ENCODE results near the gene TRAPPC12. TPM values are rescaled to one million over a fixed set of nuclear protein-coding genes. Genes with fewer than 3 reads are reported as not detected.

The TRAPPC12 gene
- polyA plus RNA-seq, 1 donor from 2014 or later: 76.2 TPM

DNA sequence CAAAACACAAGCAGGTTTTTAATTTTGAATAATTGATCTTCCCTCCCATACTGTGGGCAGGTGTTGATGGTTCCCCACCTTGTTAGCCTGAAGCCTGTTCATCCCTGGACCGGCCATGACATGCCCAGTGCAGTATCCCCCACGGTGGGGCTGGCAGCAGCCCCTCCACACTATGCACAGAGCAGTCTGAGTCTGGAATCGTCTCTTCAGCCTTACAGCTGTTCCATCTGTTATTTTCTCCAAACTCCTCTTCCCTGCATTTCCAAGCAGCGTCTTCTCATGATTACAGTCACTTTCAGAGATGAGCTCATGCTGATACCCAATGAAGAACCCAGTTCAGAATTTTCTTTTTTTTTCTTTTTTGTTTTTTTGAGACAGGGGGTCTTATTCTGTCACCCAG lies 71.7 kb downstream of the TRAPPC12 start:
- Histone ChIP-seq H3K9ac (ENCODE audit: low read length) (no peak overlapping the region), H3K4me2 (ENCODE audit: low read length) (no peak overlapping the region), H3K27ac (ENCODE audit: low read length) (no peak overlapping the region), H3K27me3 (ENCODE audit: insufficient read depth, low read depth, low read length) (no peaks in the 10 kb centered on the region), H4K20me1 (ENCODE audit: insufficient read depth) (no peaks in the 10 kb centered on the region), H3K4me3 (ENCODE audit: low read length) (no peak overlapping the region), H3K9me3 (ENCODE audit: low read length) (no peaks in the 10 kb centered on the region), H3K9me2 (ENCODE audit: insufficient read depth, low read length) (no peaks in the 10 kb centered on the region), H2AFZ (ENCODE audit: low read depth, low read length) (no peak overlapping the region), H3K36me3 (ENCODE audit: insufficient read depth, low read length) (peaks cover 2% of the 10 kb centered on the region), H3K79me2 (replicated peaks; ENCODE audit: insufficient read depth, low read length) (no peaks in the 10 kb centered on the region), H3F3A (ENCODE audit: insufficient read depth, low read length, poor library complexity, severe bottlenecking) (no peaks in the 10 kb centered on the region)
- TF ChIP-seq RAD21 (conservative IDR thresholded peaks at IDR 0.05) (no peak), MXI1 (conservative IDR thresholded peaks at IDR 0.05; ENCODE audit: poor library complexity, severe bottlenecking) (no peak), SMC3 (conservative IDR thresholded peaks at IDR 0.05; ENCODE audit: poor library complexity) (no peak), EP300 (conservative IDR thresholded peaks at IDR 0.05; ENCODE audit: poor library complexity, severe bottlenecking) (no peak), TAF1 (IDR thresholded peaks at IDR 0.05; ENCODE audit: low read depth) (no peak), EZH2 (IDR thresholded peaks at IDR 0.05; ENCODE audit: borderline replicate concordance, insufficient read depth, low read length, poor library complexity, severe bottlenecking) (no peak), POLR2AphosphoS5 (IDR thresholded peaks at IDR 0.05) (no peak)
- TF ChIP-seq, protein P1, sequence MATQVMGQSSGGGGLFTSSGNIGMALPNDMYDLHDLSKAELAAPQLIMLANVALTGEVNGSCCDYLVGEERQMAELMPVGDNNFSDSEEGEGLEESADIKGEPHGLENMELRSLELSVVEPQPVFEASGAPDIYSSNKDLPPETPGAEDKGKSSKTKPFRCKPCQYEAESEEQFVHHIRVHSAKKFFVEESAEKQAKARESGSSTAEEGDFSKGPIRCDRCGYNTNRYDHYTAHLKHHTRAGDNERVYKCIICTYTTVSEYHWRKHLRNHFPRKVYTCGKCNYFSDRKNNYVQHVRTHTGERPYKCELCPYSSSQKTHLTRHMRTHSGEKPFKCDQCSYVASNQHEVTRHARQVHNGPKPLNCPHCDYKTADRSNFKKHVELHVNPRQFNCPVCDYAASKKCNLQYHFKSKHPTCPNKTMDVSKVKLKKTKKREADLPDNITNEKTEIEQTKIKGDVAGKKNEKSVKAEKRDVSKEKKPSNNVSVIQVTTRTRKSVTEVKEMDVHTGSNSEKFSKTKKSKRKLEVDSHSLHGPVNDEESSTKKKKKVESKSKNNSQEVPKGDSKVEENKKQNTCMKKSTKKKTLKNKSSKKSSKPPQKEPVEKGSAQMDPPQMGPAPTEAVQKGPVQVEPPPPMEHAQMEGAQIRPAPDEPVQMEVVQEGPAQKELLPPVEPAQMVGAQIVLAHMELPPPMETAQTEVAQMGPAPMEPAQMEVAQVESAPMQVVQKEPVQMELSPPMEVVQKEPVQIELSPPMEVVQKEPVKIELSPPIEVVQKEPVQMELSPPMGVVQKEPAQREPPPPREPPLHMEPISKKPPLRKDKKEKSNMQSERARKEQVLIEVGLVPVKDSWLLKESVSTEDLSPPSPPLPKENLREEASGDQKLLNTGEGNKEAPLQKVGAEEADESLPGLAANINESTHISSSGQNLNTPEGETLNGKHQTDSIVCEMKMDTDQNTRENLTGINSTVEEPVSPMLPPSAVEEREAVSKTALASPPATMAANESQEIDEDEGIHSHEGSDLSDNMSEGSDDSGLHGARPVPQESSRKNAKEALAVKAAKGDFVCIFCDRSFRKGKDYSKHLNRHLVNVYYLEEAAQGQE (IDR thresholded peaks at IDR 0.05; ENCODE audit: borderline replicate concordance): no peak
- TF ChIP-seq, protein P2, sequence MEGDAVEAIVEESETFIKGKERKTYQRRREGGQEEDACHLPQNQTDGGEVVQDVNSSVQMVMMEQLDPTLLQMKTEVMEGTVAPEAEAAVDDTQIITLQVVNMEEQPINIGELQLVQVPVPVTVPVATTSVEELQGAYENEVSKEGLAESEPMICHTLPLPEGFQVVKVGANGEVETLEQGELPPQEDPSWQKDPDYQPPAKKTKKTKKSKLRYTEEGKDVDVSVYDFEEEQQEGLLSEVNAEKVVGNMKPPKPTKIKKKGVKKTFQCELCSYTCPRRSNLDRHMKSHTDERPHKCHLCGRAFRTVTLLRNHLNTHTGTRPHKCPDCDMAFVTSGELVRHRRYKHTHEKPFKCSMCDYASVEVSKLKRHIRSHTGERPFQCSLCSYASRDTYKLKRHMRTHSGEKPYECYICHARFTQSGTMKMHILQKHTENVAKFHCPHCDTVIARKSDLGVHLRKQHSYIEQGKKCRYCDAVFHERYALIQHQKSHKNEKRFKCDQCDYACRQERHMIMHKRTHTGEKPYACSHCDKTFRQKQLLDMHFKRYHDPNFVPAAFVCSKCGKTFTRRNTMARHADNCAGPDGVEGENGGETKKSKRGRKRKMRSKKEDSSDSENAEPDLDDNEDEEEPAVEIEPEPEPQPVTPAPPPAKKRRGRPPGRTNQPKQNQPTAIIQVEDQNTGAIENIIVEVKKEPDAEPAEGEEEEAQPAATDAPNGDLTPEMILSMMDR (IDR thresholded peaks at IDR 0.05; ENCODE audit: poor library complexity, severe bottlenecking): no peak

DNA sequence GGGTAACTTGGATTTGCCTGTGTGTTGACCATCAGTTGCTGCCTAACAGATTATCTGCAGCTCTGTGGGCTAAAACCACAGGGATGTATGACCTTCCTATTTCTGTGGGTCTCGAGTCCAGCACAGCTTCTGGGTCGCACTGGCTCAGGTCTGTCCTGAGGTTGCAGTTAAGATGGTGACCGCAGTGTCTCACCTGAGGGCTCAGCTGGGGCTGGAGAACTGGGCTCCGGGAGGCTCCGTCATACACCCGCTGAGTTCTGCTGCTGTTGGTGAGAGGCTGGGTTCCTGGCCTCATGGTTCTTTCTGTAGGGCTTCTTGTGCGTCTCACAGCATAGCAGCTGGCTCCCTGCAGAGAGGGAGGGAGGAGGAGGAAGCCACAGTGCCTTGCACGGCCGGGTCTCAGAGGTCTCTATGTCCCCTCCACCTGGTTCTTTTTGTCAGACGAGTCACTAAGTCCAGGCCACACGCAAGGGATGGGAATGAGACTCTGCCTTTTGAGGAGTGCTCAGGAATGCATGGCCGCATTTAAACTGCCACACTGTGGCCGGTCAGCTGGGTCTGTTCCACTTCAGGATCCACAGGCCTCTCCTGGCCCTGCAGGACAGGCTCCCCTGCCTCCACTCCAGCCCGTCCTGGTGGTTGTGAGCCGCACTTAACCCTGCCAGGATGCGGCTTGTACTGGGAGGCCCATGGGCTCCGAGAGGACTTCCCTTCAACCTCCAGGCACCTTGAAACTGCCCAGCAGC lies 72.6 kb downstream of the TRAPPC12 start:
- TF ChIP-seq POLR2AphosphoS5 (IDR thresholded peaks at IDR 0.05): no peak
- TF ChIP-seq EZH2 (IDR thresholded peaks at IDR 0.05; ENCODE audit: borderline replicate concordance, insufficient read depth, low read length, poor library complexity, severe bottlenecking): no peak
- TF ChIP-seq, protein P2 (IDR thresholded peaks at IDR 0.05; ENCODE audit: poor library complexity, severe bottlenecking): no peak
- TF ChIP-seq MXI1 (conservative IDR thresholded peaks at IDR 0.05; ENCODE audit: poor library complexity, severe bottlenecking): no peak
- TF ChIP-seq, protein P1 (IDR thresholded peaks at IDR 0.05; ENCODE audit: borderline replicate concordance): no peak
- TF ChIP-seq EP300 (conservative IDR thresholded peaks at IDR 0.05; ENCODE audit: poor library complexity, severe bottlenecking): no peak
- no peak for TF ChIP-seq TAF1 (IDR thresholded peaks at IDR 0.05; ENCODE audit: low read depth)
- no peak for TF ChIP-seq RAD21 (conservative IDR thresholded peaks at IDR 0.05)
- no peak for TF ChIP-seq SMC3 (conservative IDR thresholded peaks at IDR 0.05; ENCODE audit: poor library complexity)

More for the DNA sequence above, 72.6 kb downstream of the TRAPPC12 start:
- Histone ChIP-seq H3K27me3 (ENCODE audit: insufficient read depth, low read depth, low read length) (no peaks in the 10 kb centered on the region), H3K9me2 (ENCODE audit: insufficient read depth, low read length) (no peaks in the 10 kb centered on the region), H3F3A (ENCODE audit: insufficient read depth, low read length, poor library complexity, severe bottlenecking) (no peaks in the 10 kb centered on the region), H3K79me2 (replicated peaks; ENCODE audit: insufficient read depth, low read length) (no peaks in the 10 kb centered on the region), H3K36me3 (ENCODE audit: insufficient read depth, low read length) (peaks cover 5% of the 10 kb centered on the region), H4K20me1 (ENCODE audit: insufficient read depth) (no peaks in the 10 kb centered on the region), H3K9ac (ENCODE audit: low read length) (no peak overlapping the region), H3K9me3 (ENCODE audit: low read length) (no peaks in the 10 kb centered on the region), H3K27ac (ENCODE audit: low read length) (no peak overlapping the region), H3K4me2 (ENCODE audit: low read length) (no peak overlapping the region), H2AFZ (ENCODE audit: low read depth, low read length) (no peak overlapping the region), H3K4me3 (ENCODE audit: low read length) (no peak overlapping the region)
